HUDEP-2 (cell line): Measurements from ENCODE around the gene SNAI1.

Experiments used
- DNase-seq, 76 experiments: peaks; one replicate each; lab custom pipeline; 2025; ENCODE audit not compliant: unreplicated experiment in 76 of 76; lab: John Stamatoyannopoulos, UW

SNAI1 gene

GRCh38 chr20:50032955-50033666, 50.3 kb downstream of the SNAI1 start:
- DNase-seq, result no peak

GRCh38 chr20:50034567-50035180, 51.9 kb downstream of the SNAI1 start:
- no peak for DNase-seq

GRCh38 chr20:50036703-50037102, 53.9 kb downstream of the SNAI1 start:
- no peak for DNase-seq

GRCh38 chr20:50037123-50037522, 54.3 kb downstream of the SNAI1 start:
- DNase-seq, result no peak

GRCh38 chr20:50037575-50037974, 54.8 kb downstream of the SNAI1 start:
- no peak for DNase-seq

- no peak for DNase-seq
Measured at GRCh38 chr20:50038169-50038568, 55.4 kb downstream of the SNAI1 start.
